GM21737 (cell line): ENCODE results near the gene FAM227B.
"Not testable (repeated sequence)": the region's sequence is repeated elsewhere in the genome, so short reads cannot be mapped to it uniquely, and the experiment has no call there.

ENCODE experiments used
- ATAC-seq: cut with Tn5 transposase; IDR thresholded peaks from one replicate; pipeline ENCODE4 v1.9.1; 2021; ENCODE audit warnings: mild to moderate bottlenecking, moderate library complexity; ENCODE audit not compliant: unreplicated experiment

FAM227B gene

GRCh38 chr15:49620658-49621368 is at the start of gene FAM227B, which contains the start of gene DTWD1:
FAM227B (minus strand) TSS chr15:49620818; CDS start chr15:49615171, 5,647 bp downstream.
DTWD1 (plus strand) TSS chr15:49621048; CDS start chr15:49625168, 4,120 bp downstream.
- peak; percentile 96 for ATAC-seq

- ATAC-seq = no peak
These were observed 48.7 kb upstream of the FAM227B start for GRCh38 chr15:49669288-49669687.

- ATAC-seq = not testable (repeated sequence)
These were observed 45.9 kb upstream of the FAM227B start for GRCh38 chr15:49666486-49666885.

- no peak for ATAC-seq
These were observed 44.1 kb upstream of the FAM227B start for GRCh38 chr15:49664716-49665115.

GRCh38 chr15:49656734-49657133 is 36.1 kb upstream of the FAM227B start:
- ATAC-seq = no peak

GRCh38 chr15:49652922-49653321 is 32.3 kb upstream of the FAM227B start:
- no peak for ATAC-seq

- no peak for ATAC-seq
These were observed 30.1 kb upstream of the FAM227B start for GRCh38 chr15:49650676-49651075.

GRCh38 chr15:49649987-49650386 is 29.4 kb upstream of the FAM227B start:
- ATAC-seq = no peak

GRCh38 chr15:49646891-49647290 is 26.3 kb upstream of the FAM227B start:
- no peak for ATAC-seq

- ATAC-seq = no peak
These were observed 25.3 kb upstream of the FAM227B start for GRCh38 chr15:49645941-49646340.

GRCh38 chr15:49645277-49645676 is 24.7 kb upstream of the FAM227B start:
- ATAC-seq = no peak

- ATAC-seq = no peak
These were observed 23.8 kb upstream of the FAM227B start for GRCh38 chr15:49644364-49644794.

GRCh38 chr15:49637857-49638256 is 17.2 kb upstream of the FAM227B start:
- no peak for ATAC-seq

- no peak for ATAC-seq
These were observed 7.8 kb upstream of the FAM227B start for GRCh38 chr15:49628379-49628778.

- ATAC-seq = no peak
These were observed 6.8 kb upstream of the FAM227B start for GRCh38 chr15:49627407-49627877.

- ATAC-seq = no peak
These were observed 4.9 kb upstream of the FAM227B start for GRCh38 chr15:49625460-49626036.

GRCh38 chr15:49624056-49624455 is 3.4 kb upstream of the FAM227B start:
- no peak for ATAC-seq

GRCh38 chr15:49622561-49622960 is 1.9 kb upstream of the FAM227B start:
- no peak for ATAC-seq

- no peak for ATAC-seq
These were observed 1.3 kb upstream of the FAM227B start for GRCh38 chr15:49621887-49622286.

- ATAC-seq = no peak
These were observed 788 bp upstream of the FAM227B start for GRCh38 chr15:49621401-49621811.

- no peak for ATAC-seq
These were observed 419 bp downstream of the FAM227B start for GRCh38 chr15:49620199-49620598.

- no peak for ATAC-seq
These were observed 1.4 kb downstream of the FAM227B start for GRCh38 chr15:49619226-49619625.
